Activated T-cell treated with anti-CD3 and anti-CD28 coated beads, Interleukin-2, amount 50 U/mL, for 4 hours (primary cell): ENCODE measurements around the gene MREG. TPM values are rescaled to one million over a fixed set of nuclear protein-coding genes. Genes with fewer than 3 reads are reported as not detected.

Source experiments
- ATAC-seq, 2 donors: fragments of 200-7000 bp; cut with Tn5 transposase; one replicate each; pipeline ENCODE4 v1.10.0; 2021
- DNase-seq: peaks from one replicate; pipeline ENCODE4 v3.0.0-alpha.2; 2020
- H3K27me3 Mint-ChIP-seq: one replicate; pipeline ENCODE4 v1.8.0; 2021; ENCODE audit warnings: low read depth, mixed read lengths
- H3K36me3 Mint-ChIP-seq: one replicate; pipeline ENCODE4 v1.8.0; 2022; ENCODE audit warnings: mixed read lengths; ENCODE audit not compliant: insufficient read depth
- H3K4me1 Mint-ChIP-seq: one replicate; pipeline ENCODE4 v1.8.0; 2021; ENCODE audit warnings: low read depth, mixed read lengths
- H3K4me3 Mint-ChIP-seq: one replicate; pipeline ENCODE4 v1.8.0; 2021; ENCODE audit warnings: mild to moderate bottlenecking, moderate library complexity, mixed read lengths
- H3K9me3 Mint-ChIP-seq: one replicate; pipeline ENCODE4 v1.8.0; 2021; ENCODE audit warnings: mixed read lengths
- total RNA-seq, 3 donors: library from RNA; stranded (reverse); gene quantifications; one replicate each; pipeline ENCODE4 v1.2.1, GENCODE V29; 2021

MREG gene
- total RNA-seq, 3 donors from 2014 or later, result 14.9 to 23.2 (median 15.0) TPM

- no peaks in the 10 kb centered on the region for H3K36me3 Mint-ChIP-seq
- peaks cover 9% of the 10 kb centered on the region for H3K27me3 Mint-ChIP-seq
- no peak for DNase-seq
Measured at GRCh38 chr2:215919624-215920243, 93.6 kb downstream of the MREG start.

DNA sequence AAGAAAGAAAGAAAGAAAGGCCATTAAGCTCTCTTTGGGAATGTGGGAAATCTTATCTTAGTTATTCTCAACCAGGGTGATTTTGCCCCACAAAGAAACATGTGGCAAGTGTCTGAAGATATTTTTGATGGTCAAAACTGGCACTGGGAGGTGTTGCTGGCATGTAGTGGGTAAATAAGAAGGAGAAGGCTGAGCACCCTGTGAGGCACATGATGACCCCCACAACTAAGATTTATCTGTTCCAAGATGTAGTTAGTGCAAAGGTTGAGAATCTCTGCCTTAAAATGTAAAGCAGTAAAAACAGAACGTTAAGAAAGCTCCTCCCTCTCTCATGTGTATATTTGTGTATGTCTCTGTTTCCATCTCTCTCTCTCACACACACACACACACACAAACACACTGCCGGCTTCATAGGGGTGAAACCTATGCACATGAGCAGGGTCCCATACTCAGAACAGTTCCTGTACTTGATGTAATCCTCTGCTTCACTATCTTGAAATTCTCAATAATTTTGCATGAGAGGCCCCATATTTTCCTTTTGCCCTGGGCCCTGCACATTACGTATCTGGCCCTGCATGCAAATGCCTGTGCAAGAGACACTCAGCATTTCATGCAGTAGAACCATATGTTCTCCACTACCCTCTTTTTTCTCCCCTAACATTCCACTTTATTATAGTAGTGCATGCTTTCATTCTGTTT lies 94.3 kb downstream of the MREG start:
- no peak for DNase-seq
- Mint-ChIP-seq H3K36me3 (no peaks in the 10 kb centered on the region), H3K4me1 (no peaks in the 10 kb centered on the region), H3K9me3 (no peaks in the 10 kb centered on the region), H3K27me3 (peaks cover 9% of the 10 kb centered on the region), H3K4me3 (no peak overlapping the region)
- no peak for ATAC-seq

More at GRCh38 chr2:215919624-215920243, 93.6 kb downstream of the MREG start:
- no peak overlapping the region for H3K4me3 Mint-ChIP-seq
- no peaks in the 10 kb centered on the region for H3K4me1 Mint-ChIP-seq
- no peaks in the 10 kb centered on the region for H3K9me3 Mint-ChIP-seq
- no peak for ATAC-seq

DNA sequence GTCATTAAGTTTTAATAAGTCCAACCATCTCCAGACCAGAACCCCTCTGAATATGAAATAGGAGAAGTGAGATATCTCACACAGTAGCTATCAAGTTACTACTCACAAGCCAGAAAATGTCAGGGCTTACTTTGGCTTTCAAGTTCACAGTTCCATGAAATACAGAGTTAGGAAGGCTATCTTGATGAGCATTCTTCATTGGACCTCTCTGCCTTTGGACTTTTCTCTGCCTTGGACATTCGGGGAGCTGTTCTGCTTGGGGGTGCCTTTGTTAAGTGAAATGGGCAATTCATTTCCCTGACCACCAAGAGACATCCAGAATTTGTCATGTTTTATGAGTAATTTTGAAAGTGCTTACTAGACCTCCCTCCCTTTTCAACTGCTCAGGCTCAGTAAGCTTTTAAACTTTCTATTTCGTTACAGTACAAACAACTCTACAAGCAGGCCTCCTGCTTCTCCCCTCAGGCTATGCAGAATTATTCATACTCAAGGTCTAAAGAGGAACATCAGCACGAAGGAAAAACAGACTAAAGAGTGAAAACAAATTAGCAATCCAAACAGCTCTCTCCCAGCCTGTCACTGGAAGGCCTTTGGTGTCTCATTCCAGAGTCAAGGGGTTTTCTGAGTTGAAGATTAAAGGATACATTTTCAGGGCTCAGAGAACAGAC lies 95.3 kb downstream of the MREG start:
- ATAC-seq, result no peak
- peaks cover 5% of the 10 kb centered on the region for H3K27me3 Mint-ChIP-seq
- no peak for DNase-seq
- H3K4me1 Mint-ChIP-seq, result no peaks in the 10 kb centered on the region
- H3K9me3 Mint-ChIP-seq, result no peaks in the 10 kb centered on the region
- H3K4me3 Mint-ChIP-seq, result no peak overlapping the region
- no peaks in the 10 kb centered on the region for H3K36me3 Mint-ChIP-seq

- Mint-ChIP-seq H3K4me1 (no peaks in the 10 kb centered on the region), H3K27me3 (peaks cover 7% of the 10 kb centered on the region), H3K9me3 (no peaks in the 10 kb centered on the region), H3K4me3 (no peak overlapping the region), H3K36me3 (no peaks in the 10 kb centered on the region)
- ATAC-seq (no peak), DNase-seq (no peak)
Measured at GRCh38 chr2:215915441-215915840, 97.9 kb downstream of the MREG start.

DNA sequence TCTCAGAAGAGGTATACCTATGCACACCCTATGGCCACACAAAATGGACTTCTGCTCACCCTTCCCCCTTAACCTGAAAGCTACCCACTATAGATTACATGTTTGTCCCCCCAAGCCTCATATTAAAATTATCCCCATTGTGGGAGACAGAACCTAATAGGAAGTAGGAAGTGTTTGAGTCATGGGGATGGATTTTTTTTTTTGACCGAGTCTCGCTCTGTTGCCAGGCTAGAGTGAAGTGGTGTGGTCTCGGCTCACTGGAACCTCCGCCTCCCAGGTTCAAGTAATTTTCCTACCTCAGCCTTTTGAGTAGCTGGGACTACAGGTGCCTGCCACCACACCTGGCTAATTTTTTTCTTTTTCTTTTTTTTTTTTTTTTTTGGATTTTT lies 98.6 kb downstream of the MREG start:
- no peaks in the 10 kb centered on the region for H3K4me1 Mint-ChIP-seq
- H3K9me3 Mint-ChIP-seq, result no peaks in the 10 kb centered on the region
- ATAC-seq (no peak), DNase-seq (no peak)
- no peak overlapping the region for H3K4me3 Mint-ChIP-seq
- peaks cover 7% of the 10 kb centered on the region for H3K27me3 Mint-ChIP-seq
- H3K36me3 Mint-ChIP-seq, result no peaks in the 10 kb centered on the region

DNA sequence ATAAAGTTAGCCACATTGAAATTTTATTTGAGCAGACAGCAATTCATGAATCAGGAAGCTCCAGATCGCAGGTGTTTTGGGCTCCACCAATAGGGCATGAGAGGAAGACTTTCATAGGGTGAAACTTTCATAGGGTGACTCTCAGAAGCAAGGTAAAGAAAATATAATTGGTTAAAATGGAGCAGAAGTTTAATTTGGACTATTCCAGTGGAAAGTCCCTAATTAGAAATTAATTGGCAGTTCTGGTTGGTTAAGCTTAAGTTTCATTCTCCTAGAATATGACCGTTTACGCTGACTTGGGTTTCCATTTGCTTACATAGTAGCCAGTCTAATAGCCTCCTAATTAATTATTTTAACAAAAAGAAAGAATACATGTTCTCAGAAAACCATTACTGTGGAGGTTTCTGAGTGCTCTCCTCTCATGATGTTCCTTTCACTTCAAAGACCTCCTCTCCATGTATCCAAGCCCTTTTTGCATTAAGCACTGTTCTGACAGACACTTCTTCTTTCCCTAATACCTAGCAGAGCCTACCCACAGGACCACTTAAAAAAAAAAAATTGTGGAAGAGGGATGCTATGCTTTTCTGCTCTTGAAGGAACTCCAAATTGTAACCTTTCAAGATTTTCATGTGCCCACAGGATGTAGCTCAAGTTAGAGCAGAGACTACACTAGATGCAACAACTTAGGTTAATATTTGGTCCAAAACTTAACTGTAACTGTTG lies 99.1 kb downstream of the MREG start:
- peaks cover 10% of the 10 kb centered on the region for H3K27me3 Mint-ChIP-seq
- no peaks in the 10 kb centered on the region for H3K4me1 Mint-ChIP-seq
- no peak overlapping the region for H3K4me3 Mint-ChIP-seq
- H3K9me3 Mint-ChIP-seq, result no peaks in the 10 kb centered on the region
- DNase-seq (no peak), ATAC-seq (no peak)
- H3K36me3 Mint-ChIP-seq, result no peaks in the 10 kb centered on the region

GRCh38 chr2:215912299-215912842 lies 101.0 kb downstream of the MREG start:
- H3K4me3 Mint-ChIP-seq, result no peak overlapping the region
- H3K36me3 Mint-ChIP-seq, result no peaks in the 10 kb centered on the region
- no peak for ATAC-seq
- H3K4me1 Mint-ChIP-seq, result no peaks in the 10 kb centered on the region
- H3K9me3 Mint-ChIP-seq, result no peaks in the 10 kb centered on the region
- DNase-seq, result no peak
- peaks cover 12% of the 10 kb centered on the region for H3K27me3 Mint-ChIP-seq

DNA sequence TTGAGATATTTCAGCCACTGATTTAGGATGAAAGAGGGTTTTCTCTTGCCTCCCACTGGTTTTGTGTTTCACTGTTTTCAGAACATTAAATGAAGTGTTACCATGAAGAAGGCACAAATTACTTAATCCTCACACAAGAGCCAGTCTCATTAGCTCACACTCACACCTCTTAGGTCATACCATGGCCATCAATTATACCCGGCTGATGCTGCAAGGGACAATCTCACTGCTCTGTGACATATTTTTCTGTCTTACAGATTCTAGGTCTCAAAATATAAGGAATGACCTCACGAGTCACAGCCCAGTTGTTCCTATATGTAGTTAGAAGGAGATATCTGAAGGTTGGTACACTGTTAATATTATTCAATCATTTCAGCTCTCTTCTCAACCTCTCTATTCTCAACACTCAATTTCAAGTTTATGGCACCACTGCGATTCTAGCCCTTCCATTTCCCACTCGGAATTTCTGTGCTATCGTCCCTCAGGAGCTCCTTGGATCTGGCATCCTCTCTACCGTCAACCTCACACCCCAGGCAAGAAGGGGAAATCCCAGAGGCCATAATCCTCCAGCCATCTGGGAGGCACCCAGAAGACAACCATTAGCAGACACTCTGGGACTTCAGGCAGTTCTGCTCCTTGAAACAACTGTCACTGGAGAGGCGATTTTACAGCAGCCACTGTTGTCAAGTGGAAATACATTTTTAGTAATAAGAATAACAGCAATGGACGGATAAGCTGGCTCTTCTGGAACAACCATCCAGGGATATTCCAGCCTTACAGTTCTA lies 101.9 kb downstream of the MREG start:
- Mint-ChIP-seq H3K27me3 (peaks cover 9% of the 10 kb centered on the region), H3K4me1 (no peaks in the 10 kb centered on the region), H3K36me3 (no peaks in the 10 kb centered on the region), H3K9me3 (no peaks in the 10 kb centered on the region), H3K4me3 (no peak overlapping the region)
- no peak for ATAC-seq
- DNase-seq, result no peak

DNA sequence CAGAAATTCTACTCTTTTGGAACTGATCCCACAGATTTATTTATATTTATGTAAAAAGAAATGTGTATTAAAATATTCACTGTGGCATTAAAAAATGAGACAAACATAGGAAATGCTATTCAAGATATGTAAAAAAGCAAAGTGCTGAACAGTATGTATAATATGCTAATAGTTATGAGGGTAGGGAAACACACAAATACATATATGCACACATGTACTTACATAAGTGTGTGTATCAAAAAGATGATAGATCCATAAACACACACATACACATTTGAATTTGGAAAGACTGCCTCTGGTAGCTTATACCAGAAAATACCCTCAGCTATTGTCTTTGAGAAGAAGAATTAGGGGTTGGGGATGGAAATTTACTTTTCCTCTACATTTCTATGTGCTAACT lies 103.2 kb downstream of the MREG start:
- Mint-ChIP-seq H3K4me3 (no peak overlapping the region), H3K9me3 (no peaks in the 10 kb centered on the region), H3K4me1 (no peaks in the 10 kb centered on the region), H3K27me3 (peaks cover 15% of the 10 kb centered on the region), H3K36me3 (no peaks in the 10 kb centered on the region)
- DNase-seq (no peak), ATAC-seq (no peak)

GRCh38 chr2:215907147-215907546 lies 106.2 kb downstream of the MREG start:
- Mint-ChIP-seq H3K4me3 (no peak overlapping the region), H3K9me3 (no peaks in the 10 kb centered on the region), H3K27me3 (peaks cover 21% of the 10 kb centered on the region), H3K36me3 (no peaks in the 10 kb centered on the region), H3K4me1 (no peaks in the 10 kb centered on the region)
- DNase-seq (no peak), ATAC-seq (no peak)

GRCh38 chr2:215906458-215906857 lies 106.9 kb downstream of the MREG start:
- Mint-ChIP-seq H3K36me3 (no peaks in the 10 kb centered on the region), H3K4me3 (no peak overlapping the region), H3K4me1 (no peaks in the 10 kb centered on the region), H3K27me3 (peaks cover 26% of the 10 kb centered on the region), H3K9me3 (no peaks in the 10 kb centered on the region)
- ATAC-seq (no peak), DNase-seq (no peak)

DNA sequence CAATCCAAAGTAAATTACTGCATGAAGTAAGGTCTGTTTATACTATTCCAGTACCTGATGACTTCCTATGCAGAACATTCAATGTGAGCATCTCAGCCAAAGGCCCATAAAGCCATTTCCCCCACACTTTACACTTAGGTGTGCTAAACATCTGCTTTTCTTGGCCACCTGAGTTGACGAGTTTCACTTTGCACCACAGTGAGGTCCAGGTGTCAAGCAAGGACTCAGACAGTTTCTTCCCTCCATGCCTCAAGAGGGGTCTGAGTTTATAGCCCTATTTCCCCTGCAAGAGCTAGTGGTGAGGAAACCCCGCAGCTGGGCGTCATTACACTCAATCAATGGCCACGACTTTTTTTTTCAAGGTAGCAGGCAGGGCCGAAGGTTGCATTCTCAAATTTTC lies 107.7 kb downstream of the MREG start:
- Mint-ChIP-seq H3K27me3 (peaks cover 24% of the 10 kb centered on the region), H3K4me3 (no peak overlapping the region)

DNA sequence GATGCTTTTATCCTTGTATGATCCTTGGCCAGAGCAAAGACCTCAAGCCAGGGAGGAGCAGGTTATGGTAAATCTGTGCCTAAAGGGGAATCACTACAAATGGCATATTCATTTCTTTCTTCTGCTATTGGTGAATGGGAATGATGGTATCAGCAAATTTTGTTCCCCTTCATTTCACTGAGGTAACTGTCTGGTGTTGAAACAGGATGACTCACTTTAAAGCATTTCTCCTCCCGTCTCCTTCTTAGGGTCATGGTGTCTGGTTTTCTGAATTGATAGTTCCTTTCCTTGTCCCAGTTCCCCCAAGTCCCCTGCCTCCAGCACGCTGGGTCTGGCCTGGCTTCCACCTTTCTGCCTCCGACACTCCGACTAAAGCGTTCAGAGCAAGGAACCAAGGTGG lies 109.2 kb downstream of the MREG start:
- ATAC-seq (no peak), DNase-seq (no peak)
- H3K4me3 Mint-ChIP-seq, result no peak overlapping the region
- H3K36me3 Mint-ChIP-seq, result no peaks in the 10 kb centered on the region
- no peaks in the 10 kb centered on the region for H3K4me1 Mint-ChIP-seq
- H3K9me3 Mint-ChIP-seq, result no peaks in the 10 kb centered on the region
- peaks cover 21% of the 10 kb centered on the region for H3K27me3 Mint-ChIP-seq

More for the DNA sequence above, 107.7 kb downstream of the MREG start:
- Mint-ChIP-seq H3K36me3 (no peaks in the 10 kb centered on the region), H3K4me1 (no peaks in the 10 kb centered on the region), H3K9me3 (no peaks in the 10 kb centered on the region)
- no peak for ATAC-seq
- no peak for DNase-seq

GRCh38 chr2:215903203-215903602 lies 110.1 kb downstream of the MREG start:
- H3K36me3 Mint-ChIP-seq, result no peaks in the 10 kb centered on the region
- no peak for DNase-seq
- H3K4me1 Mint-ChIP-seq, result no peaks in the 10 kb centered on the region
- no peak overlapping the region for H3K4me3 Mint-ChIP-seq
- H3K27me3 Mint-ChIP-seq, result peaks cover 24% of the 10 kb centered on the region
- no peak for ATAC-seq
- H3K9me3 Mint-ChIP-seq, result no peaks in the 10 kb centered on the region
